ENCODE results near the gene ZNF775. TPM values are rescaled to one million over a fixed set of nuclear protein-coding genes. Genes with fewer than 3 reads are reported as not detected.

Gene ZNF775
- total RNA-seq, 2 donors from 2014 or later, result 3.8 to 4.2 TPM

DNA sequence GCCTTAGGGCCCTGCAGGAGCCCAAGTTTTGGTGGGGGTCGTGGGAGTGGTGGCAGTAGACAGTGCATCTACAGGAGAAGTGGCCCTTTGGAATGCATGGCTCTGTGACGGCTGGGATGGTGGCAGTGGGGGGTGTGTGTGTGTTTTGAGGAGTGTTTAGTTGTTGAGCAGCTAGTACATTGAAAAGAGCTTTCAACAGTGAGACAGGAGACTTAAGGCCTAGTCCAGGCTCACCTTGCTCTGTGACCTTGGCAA is 27.1 kb downstream of the ZNF775 start:
- DNase-seq (no peak), ATAC-seq (no peak)
- intact Hi-C loops (cut with DNase I), result loop anchor here in 1 of 2 donors (5.0 kb wide), 1 partner anchor 39 kb away; the partner anchor contains the start of gene REPIN1

- no peak for DNase-seq
- no peak for ATAC-seq
- intact Hi-C loops (cut with DNase I), result loop anchor here in 1 of 2 donors (5.0 kb wide), 1 partner anchor 39 kb away; the partner anchor contains the start of gene REPIN1
These were observed 27.7 kb downstream of the ZNF775 start for GRCh38 chr7:150406567-150407421.

DNA sequence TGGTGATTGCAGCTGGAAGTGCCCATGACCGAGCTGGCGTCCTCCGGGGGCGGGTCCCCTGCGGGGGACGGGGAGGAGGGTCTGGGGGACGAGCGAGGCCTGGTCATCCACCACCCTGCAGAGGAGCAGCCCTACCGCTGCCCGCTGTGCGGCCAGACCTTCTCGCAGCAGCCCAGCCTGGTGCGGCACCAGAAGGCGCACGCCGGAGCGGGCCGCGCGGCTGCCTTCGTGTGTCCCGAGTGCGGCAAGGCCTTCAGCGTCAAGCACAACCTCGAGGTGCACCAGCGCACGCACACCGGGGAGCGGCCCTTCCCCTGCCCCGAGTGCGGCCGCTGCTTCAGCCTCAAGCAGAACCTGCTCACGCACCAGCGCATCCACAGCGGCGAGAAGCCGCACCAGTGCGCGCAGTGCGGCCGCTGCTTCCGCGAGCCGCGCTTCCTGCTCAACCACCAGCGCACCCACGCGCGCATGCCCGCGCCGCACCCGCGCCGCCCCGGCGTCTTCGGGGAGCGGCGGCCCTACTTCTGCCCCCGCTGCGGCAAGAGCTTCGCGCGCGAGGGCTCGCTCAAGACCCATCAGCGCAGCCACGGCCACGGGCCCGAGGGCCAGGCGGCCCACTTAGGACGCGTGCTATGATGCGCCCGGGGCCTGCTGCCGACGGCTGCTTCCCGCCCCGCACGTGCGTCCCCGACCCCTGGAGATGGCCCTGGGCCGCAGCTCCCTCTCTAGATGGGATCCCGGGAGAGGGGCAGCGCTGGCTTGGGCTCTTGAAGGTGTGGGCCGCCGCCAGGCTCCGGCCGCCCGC is 28.7 kb downstream of the ZNF775 start:
- intact Hi-C loops (cut with DNase I), result loop anchor here in 1 of 2 donors (5.0 kb wide), 1 partner anchor 40 kb away; the partner anchor contains the start of gene REPIN1
- no peak for DNase-seq
- ATAC-seq, result no peak

- intact Hi-C loops (cut with DNase I), result loop anchor here in 1 of 2 donors (5.0 kb wide), 1 partner anchor 41 kb away; the partner anchor contains the start of gene REPIN1
- no peak for ATAC-seq
- DNase-seq, result no peak
These were observed 29.5 kb downstream of the ZNF775 start for GRCh38 chr7:150408393-150409299.

- DNase-seq (no peak), ATAC-seq (no peak)
- intact Hi-C loops (cut with DNase I), result loop anchor here in 1 of 2 donors (5.0 kb wide), 1 partner anchor 42 kb away; the partner anchor contains the start of gene REPIN1
These were observed 30.3 kb downstream of the ZNF775 start for GRCh38 chr7:150409300-150410030.

- intact Hi-C loops (cut with DNase I), result no loop called here
- ATAC-seq (no peak), DNase-seq (no peak)
These were observed 31.0 kb downstream of the ZNF775 start for GRCh38 chr7:150410131-150410530.

GRCh38 chr7:150410680-150411346 is 31.7 kb downstream of the ZNF775 start:
- ATAC-seq (peak in 1 of 2 donors; percentile 28), DNase-seq (no peak)
- intact Hi-C loops (cut with DNase I), result no loop called here

GRCh38 chr7:150411606-150412005 is 32.5 kb downstream of the ZNF775 start:
- DNase-seq (no peak), ATAC-seq (no peak)
- intact Hi-C loops (cut with DNase I), result no loop called here

- DNase-seq, result no peak
- intact Hi-C loops (cut with DNase I), result no loop called here
- ATAC-seq, result no peak
These were observed 32.9 kb downstream of the ZNF775 start for GRCh38 chr7:150412016-150412415.

- DNase-seq, result no peak
- intact Hi-C loops (cut with DNase I), result no loop called here
- ATAC-seq, result no peak
These were observed 33.7 kb downstream of the ZNF775 start for GRCh38 chr7:150412518-150413488.

- intact Hi-C loops (cut with DNase I), result no loop called here
- ATAC-seq (no peak), DNase-seq (no peak)
These were observed 34.5 kb downstream of the ZNF775 start for GRCh38 chr7:150413640-150414081.

DNA sequence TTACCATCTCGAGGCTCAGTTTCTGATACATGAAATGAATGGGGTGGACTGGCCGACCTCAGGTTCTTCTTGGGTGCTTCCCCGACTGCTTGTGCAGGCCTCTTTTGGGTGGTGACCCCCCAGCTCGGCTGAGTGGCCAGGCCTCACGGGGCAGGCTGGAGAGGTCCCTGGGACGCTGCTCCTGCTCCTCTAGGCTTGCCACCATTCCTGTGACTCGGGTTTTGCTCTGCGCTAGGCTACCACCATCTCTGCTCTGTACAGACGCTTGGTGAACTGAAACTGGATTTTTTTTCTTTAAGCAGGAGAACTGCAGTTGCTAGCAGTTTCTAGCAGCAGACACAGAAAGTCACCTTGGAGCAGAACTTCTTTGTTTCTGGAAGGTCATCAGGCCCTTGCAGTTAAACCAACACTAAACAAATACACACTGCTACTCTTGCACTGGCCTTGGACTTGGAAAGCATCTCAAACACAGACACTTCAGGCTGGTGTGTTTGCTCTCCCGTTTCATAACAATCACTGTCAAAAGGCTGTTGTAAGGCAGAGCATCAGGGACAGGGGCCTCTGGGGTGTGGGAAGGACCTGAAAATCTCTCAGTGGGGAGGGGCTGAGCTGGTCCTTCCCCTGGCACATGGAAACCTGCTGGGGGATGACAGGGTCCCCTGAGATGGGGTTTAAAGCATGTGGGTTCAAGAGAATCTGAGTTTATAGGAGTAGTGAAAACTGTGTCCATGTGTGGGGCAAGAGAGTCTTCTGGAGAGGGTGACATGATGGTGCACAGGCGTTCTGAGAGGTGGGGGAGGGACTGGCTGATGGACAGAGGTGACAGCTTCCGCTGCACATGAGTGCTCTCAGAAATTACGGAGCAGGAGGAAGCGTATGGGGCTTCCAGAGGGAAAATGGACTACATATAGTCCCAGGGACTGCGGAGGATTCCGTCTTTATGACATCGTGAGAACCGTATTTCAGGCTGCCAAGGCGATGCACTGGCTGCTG is 36.3 kb downstream of the ZNF775 start:
- intact Hi-C loops (cut with DNase I), result no loop called here
- DNase-seq (no peak), ATAC-seq (no peak)

DNA sequence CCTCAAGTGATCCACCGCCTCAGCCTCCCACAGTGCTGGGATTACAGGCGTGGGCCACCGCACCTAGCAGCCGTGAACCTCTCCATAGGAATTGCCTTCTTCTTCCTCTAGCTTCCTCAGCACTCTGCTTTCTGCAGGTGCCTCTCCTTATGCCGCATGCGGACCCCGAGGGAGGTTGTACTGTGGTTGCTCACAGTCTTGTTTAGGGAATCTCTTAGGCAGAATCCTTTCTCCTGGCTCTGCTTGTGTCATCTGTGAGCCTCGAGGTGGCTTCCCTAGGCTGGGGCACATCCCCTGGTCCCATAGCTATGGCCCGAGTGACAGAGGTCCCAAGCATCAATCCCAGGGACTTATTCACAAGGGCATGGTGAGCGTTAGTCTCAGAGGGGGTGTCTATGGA is 38.1 kb downstream of the ZNF775 start:
- intact Hi-C loops (cut with DNase I), result no loop called here
- DNase-seq (no peak), ATAC-seq (no peak)

DNA sequence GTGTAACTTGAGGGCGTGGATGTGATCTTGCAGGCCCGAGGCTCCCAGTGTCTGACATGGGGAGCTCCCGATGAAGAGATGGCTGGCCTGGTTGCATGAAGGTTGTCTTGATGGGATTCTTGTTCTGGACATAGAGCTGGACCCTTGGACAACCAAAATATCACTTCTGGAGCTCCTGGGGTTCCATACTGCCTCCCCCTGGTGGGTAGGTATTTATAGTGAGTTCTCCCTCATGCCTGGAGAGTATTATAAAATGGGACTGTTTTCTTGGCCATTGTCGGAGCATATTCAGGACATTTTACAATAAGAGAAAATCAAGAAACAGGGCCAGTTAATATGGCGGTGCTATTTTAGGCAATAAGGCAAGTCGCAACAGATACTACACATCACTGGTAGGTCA is 38.7 kb downstream of the ZNF775 start:
- ATAC-seq (no peak), DNase-seq (no peak)
- intact Hi-C loops (cut with DNase I), result no loop called here

GRCh38 chr7:150420242-150420641 is 41.1 kb downstream of the ZNF775 start:
- intact Hi-C loops (cut with DNase I), result loop anchor here (5.0 kb wide), 2 partner anchors 58 to 63 kb away; no protein-coding TSS in a partner anchor
- DNase-seq (no peak), ATAC-seq (no peak)
